CD14-positive monocyte (primary cell): ENCODE measurements around the gene RHOD. TPM values are rescaled to one million over a fixed set of nuclear protein-coding genes. Genes with fewer than 3 reads are reported as not detected.

Source experiments
- DNase-seq, 3 donors: peaks; one replicate each; pipeline ENCODE4 v3.0.0-alpha.2; 2011 to 2022
- H2AFZ ChIP-seq: 2 replicates; pipeline ENCODE4 v1.6.0; 2012; ENCODE audit warnings: mild to moderate bottlenecking, low read depth, low read length, inconsistent platforms; ENCODE audit not compliant: insufficient read depth, poor library complexity, severe bottlenecking
- H3K27ac ChIP-seq, 2 donors: 1 replicate in 1 of 2; 2 replicates in 1 of 2; pipeline ENCODE4 v1.5.1; 2012 to 2013; ENCODE audit warnings: low read length in 2 of 2, control low read depth in 1 of 2, inconsistent platforms in 1 of 2, low read depth in 1 of 2, mild to moderate bottlenecking in 1 of 2
- H3K27me3 ChIP-seq, 2 donors: one replicate each; pipeline versions ENCODE4 v1.6.0 to v1.6.1; 2011 to 2013; ENCODE audit warnings: low read length in 2 of 2; ENCODE audit not compliant: control insufficient read depth in 2 of 2, insufficient read depth in 2 of 2
- H3K36me3 ChIP-seq, 2 donors: replicated peaks in 1 of 2; 1 replicate in 1 of 2; 2 replicates in 1 of 2; pipeline versions ENCODE4 v1.5.1 to v1.6.1; 2012 to 2013; ENCODE audit warnings: low read length in 2 of 2, control low read depth in 1 of 2, inconsistent platforms in 1 of 2, mild to moderate bottlenecking in 1 of 2; ENCODE audit not compliant: insufficient read depth in 2 of 2, control insufficient read depth in 1 of 2
- H3K4me1 ChIP-seq, 2 donors: 1 replicate in 1 of 2; 2 replicates in 1 of 2; pipeline versions ENCODE4 v1.5.1 to v1.6.1; 2012 to 2013; ENCODE audit warnings: low read length in 2 of 2, control low read depth in 1 of 2, inconsistent platforms in 1 of 2, mild to moderate bottlenecking in 1 of 2, moderate library complexity in 1 of 2; ENCODE audit not compliant: insufficient read depth in 2 of 2, control insufficient read depth in 1 of 2
- H3K4me2 ChIP-seq: replicated peaks from 2 replicates; pipeline ENCODE3; 2012; ENCODE audit warnings: low read length, moderate library complexity, mild to moderate bottlenecking; ENCODE audit not compliant: poor library complexity, severe bottlenecking; ENCODE audit errors: extremely low read depth
- H3K4me3 ChIP-seq, 3 experiments: fragments of 200-600 bp in 1 of 3; sonication (generic) in 1 of 3; replicated peaks in 1 of 3; 1 replicate in 2 of 3; 2 replicates in 1 of 3; pipeline ENCODE4 v1.5.1; 2011 to 2013; ENCODE audit warnings: low read length in 3 of 3, mild to moderate bottlenecking in 3 of 3, control low read depth in 2 of 3, low read depth in 2 of 3, inconsistent platforms in 1 of 3, moderate library complexity in 1 of 3
- H3K79me2 ChIP-seq: 2 replicates; pipeline ENCODE4 v1.6.0; 2012; ENCODE audit warnings: mild to moderate bottlenecking, control low read depth, inconsistent platforms, low read length, moderate library complexity; ENCODE audit not compliant: insufficient read depth
- H3K9ac ChIP-seq: 2 replicates; pipeline ENCODE4 v1.6.0; 2017; ENCODE audit warnings: low read length, mild to moderate bottlenecking; ENCODE audit not compliant: insufficient read depth, poor library complexity, severe bottlenecking
- H3K9me3 ChIP-seq, 2 donors: replicated peaks in 1 of 2; 1 replicate in 1 of 2; 2 replicates in 1 of 2; pipeline versions ENCODE4 v1.5.1 to v1.6.1; 2012 to 2013; ENCODE audit warnings: low read length in 2 of 2, control low read depth in 1 of 2; ENCODE audit not compliant: control insufficient read depth in 1 of 2, insufficient read depth in 1 of 2
- H4K20me1 ChIP-seq: 2 replicates; pipeline ENCODE4 v1.6.0; 2012; ENCODE audit warnings: mild to moderate bottlenecking, low read length, control low read depth, moderate library complexity; ENCODE audit not compliant: insufficient read depth
- H3K27ac Mint-ChIP-seq, 7 donors: one replicate each; pipeline ENCODE4 v1.8.0; 2020; ENCODE audit warnings: mild to moderate bottlenecking in 7 of 7, mixed read lengths in 7 of 7, moderate library complexity in 6 of 7, inconsistent platforms in 2 of 7
- H3K27me3 Mint-ChIP-seq, 3 donors: one replicate each; pipeline ENCODE4 v1.8.0; 2021 to 2022; ENCODE audit warnings: low read depth in 3 of 3, mild to moderate bottlenecking in 3 of 3, mixed read lengths in 3 of 3, moderate library complexity in 3 of 3, inconsistent platforms in 1 of 3
- H3K36me3 Mint-ChIP-seq, 2 donors: one replicate each; pipeline ENCODE4 v1.8.0; 2020; ENCODE audit warnings: mixed read lengths in 2 of 2, inconsistent platforms in 1 of 2, mild to moderate bottlenecking in 1 of 2
- H3K4me1 Mint-ChIP-seq: one replicate; pipeline ENCODE4 v1.8.0; 2020; ENCODE audit warnings: mild to moderate bottlenecking, mixed read lengths
- H3K4me3 Mint-ChIP-seq, 2 donors: one replicate each; pipeline ENCODE4 v1.8.0; 2020; ENCODE audit warnings: mild to moderate bottlenecking in 2 of 2, mixed read lengths in 2 of 2, moderate library complexity in 1 of 2
- H3K9me3 Mint-ChIP-seq, 7 donors: one replicate each; pipeline ENCODE4 v1.8.0; 2020 to 2022; ENCODE audit warnings: mixed read lengths in 7 of 7, mild to moderate bottlenecking in 6 of 7, moderate library complexity in 6 of 7, inconsistent platforms in 2 of 7
- WGBS: methylation state at CpG from one replicate; pipeline ENCODE4 v1.1.5; 2013; ENCODE audit warnings: missing lambda C conversion rate; ENCODE audit not compliant: insufficient coverage; 5-methylcytosine and 5-hydroxymethylcytosine counted together
- intact Hi-C, 2 donors: fragments of 100-400 bp; cut with micrococcal nuclease; formaldehyde crosslinking; loops; one replicate each; pipeline versions ENCODE4 v1.15.0 to v1.15.1; 2023
- polyA plus RNA-seq, 3 donors: library from polyadenylated mRNA; depleted of rRNA in 1 of 3; unstranded in 2 of 3; stranded (reverse) in 1 of 3; fragments of 300-500 nt in 2 of 3; fragments of >200 nt in 1 of 3; fragmentation: Illumina TruSeq in 2 of 3; gene quantifications; 1 replicate in 2 of 3; 2 replicates in 1 of 3; pipeline ENCODE4 v1.2.3, GENCODE V29; 2012 to 2021
- TF ChIP-seq, protein P1 (sequence below): fragments of 200-600 bp; IDR thresholded peaks from one replicate; pipeline ENCODE4 v1.8.0; 2022; ENCODE audit warnings: antibody characterized with exemption, mild to moderate bottlenecking

The RHOD gene
- polyA plus RNA-seq, 3 donors, result not detected

DNA sequence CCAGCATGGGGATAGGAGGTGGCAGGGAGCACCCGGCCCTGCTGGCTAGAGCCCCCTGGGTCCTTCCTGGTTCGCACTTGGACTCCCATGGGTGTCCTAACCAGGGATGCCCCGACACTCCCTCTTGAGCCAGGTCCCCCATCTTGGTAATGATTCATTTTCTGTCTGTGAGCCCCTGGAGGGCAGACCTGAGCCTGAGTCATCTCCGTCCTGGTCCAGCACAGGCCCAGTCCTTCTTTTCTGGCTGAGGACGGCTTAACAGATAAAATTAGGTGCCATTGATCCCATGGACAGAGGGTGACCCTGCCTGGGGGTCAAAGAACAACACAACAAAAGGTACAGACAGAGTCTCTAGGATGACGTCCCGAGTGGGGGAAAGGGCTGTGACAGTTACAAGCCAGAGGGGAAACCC, 3.5 kb downstream of the RHOD start:
- Histone ChIP-seq H3K4me1 (peaks cover 5 to 8% of the 10 kb centered on the region in 2 donors), H3K27ac (no peak overlapping the region), H3K4me2 (no peak overlapping the region), H4K20me1 (no peaks in the 10 kb centered on the region), H3K4me3 (no peak overlapping the region), H3K9ac (no peak overlapping the region), H3K27me3 (peaks cover 12 to 25% of the 10 kb centered on the region in 2 donors), H2AFZ (no peak overlapping the region), H3K79me2 (no peaks in the 10 kb centered on the region), H3K9me3 (no peaks in the 10 kb centered on the region), H3K36me3 (no peaks in the 10 kb centered on the region)
- intact Hi-C loops, result no loop called here
- WGBS, result 92% methylated on average over 6 of the region's 7 CpGs
- Mint-ChIP-seq H3K9me3 (peaks cover 0 to 7% (median 0%) of the 10 kb centered on the region in 7 donors), H3K27me3 (peaks cover 33 to 45% (median 40%) of the 10 kb centered on the region in 3 donors), H3K36me3 (no peaks in the 10 kb centered on the region), H3K4me1 (peaks cover 7% of the 10 kb centered on the region), H3K4me3 (no peak overlapping the region), H3K27ac (no peak overlapping the region)
- DNase-seq, result no peak
- TF ChIP-seq, protein P1, sequence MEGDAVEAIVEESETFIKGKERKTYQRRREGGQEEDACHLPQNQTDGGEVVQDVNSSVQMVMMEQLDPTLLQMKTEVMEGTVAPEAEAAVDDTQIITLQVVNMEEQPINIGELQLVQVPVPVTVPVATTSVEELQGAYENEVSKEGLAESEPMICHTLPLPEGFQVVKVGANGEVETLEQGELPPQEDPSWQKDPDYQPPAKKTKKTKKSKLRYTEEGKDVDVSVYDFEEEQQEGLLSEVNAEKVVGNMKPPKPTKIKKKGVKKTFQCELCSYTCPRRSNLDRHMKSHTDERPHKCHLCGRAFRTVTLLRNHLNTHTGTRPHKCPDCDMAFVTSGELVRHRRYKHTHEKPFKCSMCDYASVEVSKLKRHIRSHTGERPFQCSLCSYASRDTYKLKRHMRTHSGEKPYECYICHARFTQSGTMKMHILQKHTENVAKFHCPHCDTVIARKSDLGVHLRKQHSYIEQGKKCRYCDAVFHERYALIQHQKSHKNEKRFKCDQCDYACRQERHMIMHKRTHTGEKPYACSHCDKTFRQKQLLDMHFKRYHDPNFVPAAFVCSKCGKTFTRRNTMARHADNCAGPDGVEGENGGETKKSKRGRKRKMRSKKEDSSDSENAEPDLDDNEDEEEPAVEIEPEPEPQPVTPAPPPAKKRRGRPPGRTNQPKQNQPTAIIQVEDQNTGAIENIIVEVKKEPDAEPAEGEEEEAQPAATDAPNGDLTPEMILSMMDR, result no peak

DNA sequence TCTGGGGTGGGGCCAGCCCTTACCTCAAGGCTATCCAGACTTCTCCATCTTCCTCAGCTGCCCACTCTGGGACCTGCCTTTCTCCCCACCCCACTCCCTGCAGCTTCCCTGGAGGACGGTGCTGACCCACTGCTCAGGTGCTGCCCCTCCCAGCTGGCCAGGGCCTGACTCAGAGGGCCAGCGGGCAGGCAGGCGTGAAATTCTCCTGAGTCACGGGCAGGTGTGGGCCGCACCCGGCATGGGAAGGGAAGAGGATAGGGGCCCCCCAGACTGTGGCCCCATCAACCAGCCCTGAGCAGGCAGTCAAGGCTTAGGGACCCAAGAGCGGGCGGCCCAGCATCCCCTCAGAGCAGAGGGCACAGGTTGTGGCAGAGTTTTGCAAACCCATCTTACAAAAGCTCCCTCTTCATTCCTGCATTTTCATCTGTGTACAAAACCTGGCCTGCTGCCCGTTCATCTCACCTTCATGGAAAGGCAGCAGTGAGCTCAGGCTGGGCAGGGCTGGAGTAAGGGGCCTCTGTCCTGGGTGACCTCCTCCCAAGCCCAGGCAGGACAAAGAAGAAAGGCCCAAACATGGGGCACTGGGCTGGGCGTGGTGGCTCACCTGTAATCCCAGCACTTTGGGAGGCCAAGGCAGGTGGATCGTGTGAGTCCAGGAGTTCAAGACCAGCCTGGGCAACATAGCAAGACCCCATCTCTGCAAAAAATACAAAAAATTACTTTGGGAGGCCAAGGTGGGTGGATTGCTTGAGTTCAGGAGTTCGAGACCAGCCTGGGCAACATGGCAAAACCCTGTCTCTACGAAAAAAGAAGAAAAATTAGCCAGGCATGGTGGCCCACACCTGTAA, 6.1 kb downstream of the RHOD start:
- no peak for DNase-seq
- Histone ChIP-seq H3K4me2 (no peak overlapping the region), H2AFZ (no peak overlapping the region), H3K4me3 (no peak overlapping the region), H3K79me2 (no peaks in the 10 kb centered on the region), H3K4me1 (no peaks in the 10 kb centered on the region), H4K20me1 (no peaks in the 10 kb centered on the region), H3K36me3 (no peaks in the 10 kb centered on the region), H3K27ac (no peak overlapping the region), H3K9me3 (no peaks in the 10 kb centered on the region), H3K9ac (no peak overlapping the region), H3K27me3 (peaks cover 0 to 2% of the 10 kb centered on the region in 2 donors)
- intact Hi-C loops, result no loop called here
- 91% methylated on average over 10 of the region's 13 CpGs for WGBS
- Mint-ChIP-seq H3K27ac (peak overlapping the region in 1 of 7 donors; percentile 36), H3K4me3 (no peak overlapping the region), H3K36me3 (no peaks in the 10 kb centered on the region), H3K27me3 (peaks cover 13 to 22% (median 21%) of the 10 kb centered on the region in 3 donors), H3K4me1 (no peaks in the 10 kb centered on the region), H3K9me3 (peaks cover 0 to 3% (median 0%) of the 10 kb centered on the region in 7 donors)
- TF ChIP-seq, protein P1, result no peak
